Measurements from ENCODE around the gene ENGASE.

ENGASE gene

GRCh38 chr17:79046197-79046915 lies 28.3 kb upstream of the ENGASE start:
- no peak for DNase-seq
- Histone ChIP-seq H3K4me3 (ENCODE audit: insufficient read depth, low read depth, low read length, poor library complexity, severe bottlenecking) (no peak overlapping the region), H3K9me3 (ENCODE audit: control insufficient read depth, low read length) (no peaks in the 10 kb centered on the region), H3K36me3 (ENCODE audit: control insufficient read depth, insufficient read depth, low read length) (no peaks in the 10 kb centered on the region), H3K4me1 (ENCODE audit: control insufficient read depth, insufficient read depth, low read length, poor library complexity, severe bottlenecking) (no peaks in the 10 kb centered on the region), H3K27ac (ENCODE audit: insufficient read depth, low read length, poor library complexity, severe bottlenecking) (no peak overlapping the region), H3K27me3 (replicated peaks; ENCODE audit: control insufficient read depth, insufficient read depth, low read length, poor library complexity, severe bottlenecking) (no peaks in the 10 kb centered on the region)

GRCh38 chr17:79046916-79047280 lies 27.7 kb upstream of the ENGASE start:
- Histone ChIP-seq H3K4me3 (ENCODE audit: insufficient read depth, low read depth, low read length, poor library complexity, severe bottlenecking) (no peak overlapping the region), H3K27ac (ENCODE audit: insufficient read depth, low read length, poor library complexity, severe bottlenecking) (no peak overlapping the region), H3K27me3 (replicated peaks; ENCODE audit: control insufficient read depth, insufficient read depth, low read length, poor library complexity, severe bottlenecking) (no peaks in the 10 kb centered on the region), H3K4me1 (ENCODE audit: control insufficient read depth, insufficient read depth, low read length, poor library complexity, severe bottlenecking) (no peaks in the 10 kb centered on the region), H3K9me3 (ENCODE audit: control insufficient read depth, low read length) (no peaks in the 10 kb centered on the region), H3K36me3 (ENCODE audit: control insufficient read depth, insufficient read depth, low read length) (no peaks in the 10 kb centered on the region)
- no peak for DNase-seq

GRCh38 chr17:79047291-79047920 lies 27.2 kb upstream of the ENGASE start:
- no peak overlapping the region for H3K4me3 ChIP-seq (ENCODE audit: insufficient read depth, low read depth, low read length, poor library complexity, severe bottlenecking)
- no peaks in the 10 kb centered on the region for H3K27me3 ChIP-seq (replicated peaks; ENCODE audit: control insufficient read depth, insufficient read depth, low read length, poor library complexity, severe bottlenecking)
- no peaks in the 10 kb centered on the region for H3K36me3 ChIP-seq (ENCODE audit: control insufficient read depth, insufficient read depth, low read length)
- no peak for DNase-seq
- H3K9me3 ChIP-seq (ENCODE audit: control insufficient read depth, low read length): no peaks in the 10 kb centered on the region
- H3K4me1 ChIP-seq (ENCODE audit: control insufficient read depth, insufficient read depth, low read length, poor library complexity, severe bottlenecking): no peaks in the 10 kb centered on the region
- H3K27ac ChIP-seq (ENCODE audit: insufficient read depth, low read length, poor library complexity, severe bottlenecking): no peak overlapping the region

- H3K27ac ChIP-seq (ENCODE audit: insufficient read depth, low read length, poor library complexity, severe bottlenecking): no peak overlapping the region
- no peaks in the 10 kb centered on the region for H3K9me3 ChIP-seq (ENCODE audit: control insufficient read depth, low read length)
- no peaks in the 10 kb centered on the region for H3K27me3 ChIP-seq (replicated peaks; ENCODE audit: control insufficient read depth, insufficient read depth, low read length, poor library complexity, severe bottlenecking)
- H3K36me3 ChIP-seq (ENCODE audit: control insufficient read depth, insufficient read depth, low read length): no peaks in the 10 kb centered on the region
- no peaks in the 10 kb centered on the region for H3K4me1 ChIP-seq (ENCODE audit: control insufficient read depth, insufficient read depth, low read length, poor library complexity, severe bottlenecking)
- no peak overlapping the region for H3K4me3 ChIP-seq (ENCODE audit: insufficient read depth, low read depth, low read length, poor library complexity, severe bottlenecking)
- no peak for DNase-seq
Observed at GRCh38 chr17:79047923-79048825, 26.4 kb upstream of the ENGASE start.

GRCh38 chr17:79048826-79049755 lies 25.5 kb upstream of the ENGASE start:
- Histone ChIP-seq H3K4me3 (ENCODE audit: insufficient read depth, low read depth, low read length, poor library complexity, severe bottlenecking) (no peak overlapping the region), H3K4me1 (ENCODE audit: control insufficient read depth, insufficient read depth, low read length, poor library complexity, severe bottlenecking) (no peaks in the 10 kb centered on the region), H3K36me3 (ENCODE audit: control insufficient read depth, insufficient read depth, low read length) (no peaks in the 10 kb centered on the region), H3K27ac (ENCODE audit: insufficient read depth, low read length, poor library complexity, severe bottlenecking) (no peak overlapping the region), H3K9me3 (ENCODE audit: control insufficient read depth, low read length) (no peaks in the 10 kb centered on the region), H3K27me3 (replicated peaks; ENCODE audit: control insufficient read depth, insufficient read depth, low read length, poor library complexity, severe bottlenecking) (no peaks in the 10 kb centered on the region)
- DNase-seq: no peak

- Histone ChIP-seq H3K27me3 (replicated peaks; ENCODE audit: control insufficient read depth, insufficient read depth, low read length, poor library complexity, severe bottlenecking) (no peaks in the 10 kb centered on the region), H3K4me1 (ENCODE audit: control insufficient read depth, insufficient read depth, low read length, poor library complexity, severe bottlenecking) (no peaks in the 10 kb centered on the region)
- no peak for DNase-seq
Observed at GRCh38 chr17:79049821-79050220, 24.8 kb upstream of the ENGASE start.

GRCh38 chr17:79050551-79050950 lies 24.1 kb upstream of the ENGASE start:
- H3K4me3 ChIP-seq (ENCODE audit: insufficient read depth, low read depth, low read length, poor library complexity, severe bottlenecking): no peak overlapping the region
- H3K9me3 ChIP-seq (ENCODE audit: control insufficient read depth, low read length): no peaks in the 10 kb centered on the region
- no peaks in the 10 kb centered on the region for H3K36me3 ChIP-seq (ENCODE audit: control insufficient read depth, insufficient read depth, low read length)
- H3K27ac ChIP-seq (ENCODE audit: insufficient read depth, low read length, poor library complexity, severe bottlenecking): no peak overlapping the region
- H3K4me1 ChIP-seq (ENCODE audit: control insufficient read depth, insufficient read depth, low read length, poor library complexity, severe bottlenecking): no peaks in the 10 kb centered on the region
- no peaks in the 10 kb centered on the region for H3K27me3 ChIP-seq (replicated peaks; ENCODE audit: control insufficient read depth, insufficient read depth, low read length, poor library complexity, severe bottlenecking)
- DNase-seq: no peak

More at GRCh38 chr17:79049821-79050220, 24.8 kb upstream of the ENGASE start:
- no peaks in the 10 kb centered on the region for H3K36me3 ChIP-seq (ENCODE audit: control insufficient read depth, insufficient read depth, low read length)
- no peaks in the 10 kb centered on the region for H3K9me3 ChIP-seq (ENCODE audit: control insufficient read depth, low read length)
- H3K27ac ChIP-seq (ENCODE audit: insufficient read depth, low read length, poor library complexity, severe bottlenecking): no peak overlapping the region
- H3K4me3 ChIP-seq (ENCODE audit: insufficient read depth, low read depth, low read length, poor library complexity, severe bottlenecking): no peak overlapping the region

GRCh38 chr17:79051306-79051705 lies 23.3 kb upstream of the ENGASE start:
- Histone ChIP-seq H3K4me3 (ENCODE audit: insufficient read depth, low read depth, low read length, poor library complexity, severe bottlenecking) (no peak overlapping the region), H3K9me3 (ENCODE audit: control insufficient read depth, low read length) (no peaks in the 10 kb centered on the region), H3K27ac (ENCODE audit: insufficient read depth, low read length, poor library complexity, severe bottlenecking) (no peak overlapping the region), H3K27me3 (replicated peaks; ENCODE audit: control insufficient read depth, insufficient read depth, low read length, poor library complexity, severe bottlenecking) (no peaks in the 10 kb centered on the region), H3K4me1 (ENCODE audit: control insufficient read depth, insufficient read depth, low read length, poor library complexity, severe bottlenecking) (no peaks in the 10 kb centered on the region), H3K36me3 (ENCODE audit: control insufficient read depth, insufficient read depth, low read length) (no peaks in the 10 kb centered on the region)
- DNase-seq: no peak

GRCh38 chr17:79052131-79052530 lies 22.5 kb upstream of the ENGASE start:
- Histone ChIP-seq H3K36me3 (ENCODE audit: control insufficient read depth, insufficient read depth, low read length) (no peaks in the 10 kb centered on the region), H3K4me1 (ENCODE audit: control insufficient read depth, insufficient read depth, low read length, poor library complexity, severe bottlenecking) (no peaks in the 10 kb centered on the region), H3K27me3 (replicated peaks; ENCODE audit: control insufficient read depth, insufficient read depth, low read length, poor library complexity, severe bottlenecking) (no peaks in the 10 kb centered on the region), H3K27ac (ENCODE audit: insufficient read depth, low read length, poor library complexity, severe bottlenecking) (no peak overlapping the region), H3K4me3 (ENCODE audit: insufficient read depth, low read depth, low read length, poor library complexity, severe bottlenecking) (no peak overlapping the region), H3K9me3 (ENCODE audit: control insufficient read depth, low read length) (no peaks in the 10 kb centered on the region)
- DNase-seq: no peak
